K562 (cell line): ENCODE measurements around the gene GSS. TPM values are rescaled to one million over a fixed set of nuclear protein-coding genes. Genes with fewer than 3 reads are reported as not detected.

Source experiments
- CLOCK ChIP-seq: fragments of 250-450 bp; sonication (Bioruptor Pico); IDR thresholded peaks from 2 replicates; pipeline ENCODE4 v1.4.0; 2020; ENCODE audit warnings: mild to moderate bottlenecking, moderate library complexity, borderline replicate concordance
- CREB3 ChIP-seq: fragments of 450-650 bp; conservative IDR thresholded peaks from 2 replicates; pipeline ENCODE4 v1.6.1; 2016; ENCODE audit warnings: missing genetic modification characterization, low read depth, mild to moderate bottlenecking, missing compliant biosample characterization, moderate library complexity
- GTF2A2 ChIP-seq: IDR thresholded peaks from 2 replicates; pipeline ENCODE4 v1.6.1; 2016; ENCODE audit warnings: mild to moderate bottlenecking, missing genetic modification characterization, missing compliant biosample characterization
- LARP7 ChIP-seq: fragments of 450-650 bp; IDR thresholded peaks from 2 replicates; pipeline ENCODE4 v1.6.1; 2016
- MEF2A ChIP-seq: IDR thresholded peaks from 2 replicates; pipeline ENCODE4 v1.6.1; 2011; ENCODE audit warnings: low read depth, mild to moderate bottlenecking, low read length, moderate library complexity; ENCODE audit not compliant: control insufficient read depth
- MEIS2 ChIP-seq: fragments of 450-650 bp; IDR thresholded peaks from 2 replicates; pipeline ENCODE4 v1.6.1; 2014; ENCODE audit warnings: mild to moderate bottlenecking; ENCODE audit not compliant: partially characterized antibody
- MYBL2 ChIP-seq, 2 experiments: fragments of 450-650 bp in 1 of 2; sonication (generic) in 1 of 2; formaldehyde crosslinking in 1 of 2; IDR thresholded peaks; 2 replicates each; pipeline versions ENCODE4 v1.6.1 to v1.8.1; 2017 to 2022; ENCODE audit warnings: borderline replicate concordance in 1 of 2, inconsistent platforms in 1 of 2, low read depth in 1 of 2, mild to moderate bottlenecking in 1 of 2, missing genetic modification reagents in 1 of 2, moderate library complexity in 1 of 2
- PTRF ChIP-seq: fragments of 450-650 bp; IDR thresholded peaks from 2 replicates; pipeline ENCODE4 v1.6.1; 2016; ENCODE audit warnings: mild to moderate bottlenecking, missing genetic modification characterization, missing compliant biosample characterization
- ZNF134 ChIP-seq: fragments of 250-450 bp; sonication (Bioruptor Pico); conservative IDR thresholded peaks from 2 replicates; pipeline ENCODE4 v1.4.0; 2020
- ZSCAN29 ChIP-seq: fragments of 450-650 bp; IDR thresholded peaks from 2 replicates; pipeline ENCODE4 v1.6.1; 2017
- ZZZ3 ChIP-seq: fragments of 450-650 bp; IDR thresholded peaks from 2 replicates; pipeline ENCODE4 v1.6.1; 2016; ENCODE audit warnings: antibody characterized with exemption, mild to moderate bottlenecking, moderate library complexity
- polyA plus RNA-seq, 8 experiments: library from polyadenylated mRNA; depleted of rRNA in 4 of 8; stranded (reverse) in 5 of 8; unstranded in 3 of 8; fragments of >200 nt; fragmentation: Nextera tagmentation in 2 of 8; fragmentation: Illumina TruSeq in 1 of 8; extraction: Ambion mirVana in 2 of 8; extraction: Trizol in 1 of 8; gene quantifications; 2 replicates each; pipeline versions ENCODE4 v1.2.1 to v1.2.3, GENCODE V29; 2011 to 2014; ENCODE audit warnings: inconsistent platforms in 1 of 8, missing spikeins in 1 of 8
- total RNA-seq, 7 experiments: library from RNA; depleted of rRNA in 6 of 7; stranded (reverse); fragments of >200 nt in 6 of 7; fragmentation: Illumina TruSeq in 2 of 7; extraction: Trizol in 2 of 7; gene quantifications; 2 replicates each; pipeline versions ENCODE4 v1.2.1 to v1.2.3, GENCODE V29; 2011 to 2021; ENCODE audit warnings: low replicate concordance in 1 of 7
- TF ChIP-seq, protein P1 (sequence below): fragments of 250-450 bp; sonication (Bioruptor Pico); IDR thresholded peaks from 2 replicates; pipeline ENCODE4 v1.4.0; 2020; ENCODE audit warnings: mild to moderate bottlenecking
- TF ChIP-seq, protein P2 (sequence below): sonication (generic); formaldehyde crosslinking; IDR thresholded peaks from 2 replicates; pipeline ENCODE4 v1.8.1; 2023; ENCODE audit warnings: mild to moderate bottlenecking, missing genetic modification reagents
- TF ChIP-seq, protein P3 (sequence below): sonication (generic); formaldehyde crosslinking; IDR thresholded peaks from 2 replicates; pipeline ENCODE4 v1.9.0; 2022; ENCODE audit warnings: mild to moderate bottlenecking, missing genetic modification reagents
- TF ChIP-seq, protein P4 (sequence below): fragments of 200-400 bp; formaldehyde crosslinking; IDR thresholded peaks from 2 replicates; pipeline ENCODE4 v1.6.1; 2017; ENCODE audit warnings: mild to moderate bottlenecking, low read depth, low read length, moderate library complexity
- TF ChIP-seq, protein P5 (sequence below): fragments of 450-650 bp; formaldehyde crosslinking; IDR thresholded peaks from 2 replicates; pipeline ENCODE4 v1.4.0; 2020; ENCODE audit warnings: mild to moderate bottlenecking, moderate library complexity

The GSS gene
- total and polyA plus RNA-seq, 9 of the 15 experiments (the other 6 are each of a cell fraction or from before 2014, with no cell fraction given), result 18.4 to 165 (median 89.4) TPM

DNA sequence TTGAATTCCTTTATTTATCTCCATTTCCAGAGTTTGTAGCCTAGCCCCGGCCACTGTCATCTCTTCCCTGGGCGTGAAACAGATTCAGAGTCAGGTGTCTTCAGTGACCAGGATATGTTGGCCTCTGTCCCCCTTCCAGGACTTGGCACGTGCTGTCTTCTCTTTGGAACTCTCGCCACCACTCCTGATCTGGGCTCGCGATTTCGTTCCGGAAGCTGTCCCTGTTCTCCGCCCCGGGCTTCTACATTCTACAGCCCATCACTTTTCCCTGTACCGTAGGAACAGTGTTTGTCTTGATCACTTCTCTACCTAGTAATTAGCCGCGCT, 739 bp downstream of the GSS start (continued):
- TF ChIP-seq, protein P1, sequence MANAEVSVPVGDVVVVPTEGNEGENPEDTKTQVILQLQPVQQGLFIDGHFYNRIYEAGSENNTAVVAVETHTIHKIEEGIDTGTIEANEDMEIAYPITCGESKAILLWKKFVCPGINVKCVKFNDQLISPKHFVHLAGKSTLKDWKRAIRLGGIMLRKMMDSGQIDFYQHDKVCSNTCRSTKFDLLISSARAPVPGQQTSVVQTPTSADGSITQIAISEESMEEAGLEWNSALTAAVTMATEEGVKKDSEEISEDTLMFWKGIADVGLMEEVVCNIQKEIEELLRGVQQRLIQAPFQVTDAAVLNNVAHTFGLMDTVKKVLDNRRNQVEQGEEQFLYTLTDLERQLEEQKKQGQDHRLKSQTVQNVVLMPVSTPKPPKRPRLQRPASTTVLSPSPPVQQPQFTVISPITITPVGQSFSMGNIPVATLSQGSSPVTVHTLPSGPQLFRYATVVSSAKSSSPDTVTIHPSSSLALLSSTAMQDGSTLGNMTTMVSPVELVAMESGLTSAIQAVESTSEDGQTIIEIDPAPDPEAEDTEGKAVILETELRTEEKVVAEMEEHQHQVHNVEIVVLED, result no peak
- TF ChIP-seq MEIS2, result no peak
- TF ChIP-seq LARP7, result no peak
- TF ChIP-seq ZZZ3, result no peak
- TF ChIP-seq, protein P2, sequence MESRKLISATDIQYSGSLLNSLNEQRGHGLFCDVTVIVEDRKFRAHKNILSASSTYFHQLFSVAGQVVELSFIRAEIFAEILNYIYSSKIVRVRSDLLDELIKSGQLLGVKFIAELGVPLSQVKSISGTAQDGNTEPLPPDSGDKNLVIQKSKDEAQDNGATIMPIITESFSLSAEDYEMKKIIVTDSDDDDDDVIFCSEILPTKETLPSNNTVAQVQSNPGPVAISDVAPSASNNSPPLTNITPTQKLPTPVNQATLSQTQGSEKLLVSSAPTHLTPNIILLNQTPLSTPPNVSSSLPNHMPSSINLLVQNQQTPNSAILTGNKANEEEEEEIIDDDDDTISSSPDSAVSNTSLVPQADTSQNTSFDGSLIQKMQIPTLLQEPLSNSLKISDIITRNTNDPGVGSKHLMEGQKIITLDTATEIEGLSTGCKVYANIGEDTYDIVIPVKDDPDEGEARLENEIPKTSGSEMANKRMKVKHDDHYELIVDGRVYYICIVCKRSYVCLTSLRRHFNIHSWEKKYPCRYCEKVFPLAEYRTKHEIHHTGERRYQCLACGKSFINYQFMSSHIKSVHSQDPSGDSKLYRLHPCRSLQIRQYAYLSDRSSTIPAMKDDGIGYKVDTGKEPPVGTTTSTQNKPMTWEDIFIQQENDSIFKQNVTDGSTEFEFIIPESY (CRISPR knock-in tag), result no peak
- no peak for TF ChIP-seq MYBL2 (IDR thresholded peaks at IDR 0.05; ENCODE audit: low read depth)
- no peak for TF ChIP-seq MYBL2 (CRISPR knock-in tag; IDR thresholded peaks at IDR 0.05; ENCODE audit: borderline replicate concordance)
- TF ChIP-seq, protein P3, sequence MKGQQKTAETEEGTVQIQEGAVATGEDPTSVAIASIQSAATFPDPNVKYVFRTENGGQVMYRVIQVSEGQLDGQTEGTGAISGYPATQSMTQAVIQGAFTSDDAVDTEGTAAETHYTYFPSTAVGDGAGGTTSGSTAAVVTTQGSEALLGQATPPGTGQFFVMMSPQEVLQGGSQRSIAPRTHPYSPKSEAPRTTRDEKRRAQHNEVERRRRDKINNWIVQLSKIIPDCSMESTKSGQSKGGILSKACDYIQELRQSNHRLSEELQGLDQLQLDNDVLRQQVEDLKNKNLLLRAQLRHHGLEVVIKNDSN (CRISPR knock-in tag), result peak; percentile 32; the same call in 1 of the 2 replicates
- TF ChIP-seq CREB3 (tag), result no peak
- no peak for TF ChIP-seq CLOCK (CRISPR knock-in tag)
- TF ChIP-seq ZSCAN29, result no peak
- no peak for TF ChIP-seq ZNF134 (CRISPR knock-in tag)
- no peak for TF ChIP-seq GTF2A2 (tag)
- no peak for TF ChIP-seq PTRF (tag)
- TF ChIP-seq, protein P4, sequence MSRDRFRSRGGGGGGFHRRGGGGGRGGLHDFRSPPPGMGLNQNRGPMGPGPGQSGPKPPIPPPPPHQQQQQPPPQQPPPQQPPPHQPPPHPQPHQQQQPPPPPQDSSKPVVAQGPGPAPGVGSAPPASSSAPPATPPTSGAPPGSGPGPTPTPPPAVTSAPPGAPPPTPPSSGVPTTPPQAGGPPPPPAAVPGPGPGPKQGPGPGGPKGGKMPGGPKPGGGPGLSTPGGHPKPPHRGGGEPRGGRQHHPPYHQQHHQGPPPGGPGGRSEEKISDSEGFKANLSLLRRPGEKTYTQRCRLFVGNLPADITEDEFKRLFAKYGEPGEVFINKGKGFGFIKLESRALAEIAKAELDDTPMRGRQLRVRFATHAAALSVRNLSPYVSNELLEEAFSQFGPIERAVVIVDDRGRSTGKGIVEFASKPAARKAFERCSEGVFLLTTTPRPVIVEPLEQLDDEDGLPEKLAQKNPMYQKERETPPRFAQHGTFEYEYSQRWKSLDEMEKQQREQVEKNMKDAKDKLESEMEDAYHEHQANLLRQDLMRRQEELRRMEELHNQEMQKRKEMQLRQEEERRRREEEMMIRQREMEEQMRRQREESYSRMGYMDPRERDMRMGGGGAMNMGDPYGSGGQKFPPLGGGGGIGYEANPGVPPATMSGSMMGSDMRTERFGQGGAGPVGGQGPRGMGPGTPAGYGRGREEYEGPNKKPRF, result no peak
- TF ChIP-seq, protein P5, sequence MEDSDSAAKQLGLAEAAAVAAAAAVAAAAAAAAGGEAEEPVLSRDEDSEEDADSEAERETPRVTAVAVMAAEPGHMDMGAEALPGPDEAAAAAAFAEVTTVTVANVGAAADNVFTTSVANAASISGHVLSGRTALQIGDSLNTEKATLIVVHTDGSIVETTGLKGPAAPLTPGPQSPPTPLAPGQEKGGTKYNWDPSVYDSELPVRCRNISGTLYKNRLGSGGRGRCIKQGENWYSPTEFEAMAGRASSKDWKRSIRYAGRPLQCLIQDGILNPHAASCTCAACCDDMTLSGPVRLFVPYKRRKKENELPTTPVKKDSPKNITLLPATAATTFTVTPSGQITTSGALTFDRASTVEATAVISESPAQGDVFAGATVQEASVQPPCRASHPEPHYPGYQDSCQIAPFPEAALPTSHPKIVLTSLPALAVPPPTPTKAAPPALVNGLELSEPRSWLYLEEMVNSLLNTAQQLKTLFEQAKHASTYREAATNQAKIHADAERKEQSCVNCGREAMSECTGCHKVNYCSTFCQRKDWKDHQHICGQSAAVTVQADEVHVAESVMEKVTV (CRISPR knock-in tag), result no peak
- no peak for TF ChIP-seq MEF2A
